T-cell (primary cell): Measurements from ENCODE around the gene XRCC3. TPM values are rescaled to one million over a fixed set of nuclear protein-coding genes. Genes with fewer than 3 reads are reported as not detected.
A peak's percentile ranks its signal among the peaks of the same experiment; 100 is the strongest.

ENCODE experiments used
- ATAC-seq, 4 experiments: fragments of 200-7000 bp in 3 of 4; fragments of 150-1000 bp in 1 of 4; cut with Tn5 transposase; replicated peaks in 1 of 4; 1 replicate in 3 of 4; 2 replicates in 1 of 4; pipeline ENCODE4 v1.10.0; 2021; ENCODE audit warnings: moderate library complexity in 3 of 4, mild to moderate bottlenecking in 2 of 4, moderate number of reproducible peaks in 1 of 4
- CTCF ChIA-PET, 2 donors: fragments of 300-600 bp; sonication (Branson Sonifier 250); formaldehyde crosslinking; loops; one replicate each; lab custom pipeline; 2022; ENCODE audit warnings: antibody characterized with exemption in 2 of 2; lab: Charles Lee
- POLR2A ChIA-PET, 2 donors: fragments of 300-600 bp; sonication (Branson Sonifier 250); formaldehyde crosslinking; loops; one replicate each; lab custom pipeline; 2022; ENCODE audit warnings: antibody characterized with exemption in 2 of 2; lab: Charles Lee
- DNase-seq, 35 experiments: peaks; one replicate each; pipeline versions ENCODE4 v3.0.0 to v3.0.0-alpha.2; 2013 to 2023
- H3K27ac ChIP-seq: one replicate; pipeline ENCODE4 v1.5.1; 2013; ENCODE audit warnings: low read length
- H3K27me3 ChIP-seq, 2 experiments: replicated peaks in 1 of 2; 1 replicate in 1 of 2; 2 replicates in 1 of 2; pipeline versions ENCODE4 v1.6.1 to v1.7.0; 2013; ENCODE audit warnings: low read length in 1 of 2, mixed read lengths in 1 of 2; ENCODE audit not compliant: control insufficient read depth in 2 of 2, insufficient read depth in 2 of 2; ENCODE audit errors: extremely low read depth in 1 of 2
- H3K36me3 ChIP-seq, 2 donors: 1 replicate in 1 of 2; 2 replicates in 1 of 2; pipeline versions ENCODE4 v1.6.1 to v1.7.0; 2013; ENCODE audit warnings: low read length in 1 of 2; ENCODE audit not compliant: control insufficient read depth in 2 of 2, insufficient read depth in 1 of 2; ENCODE audit errors: extremely low read depth in 1 of 2
- H3K4me1 ChIP-seq, 2 experiments: 1 replicate in 1 of 2; 2 replicates in 1 of 2; pipeline versions ENCODE4 v1.6.1 to v1.7.0; 2013; ENCODE audit warnings: low read length in 2 of 2, mixed read lengths in 1 of 2; ENCODE audit not compliant: insufficient read depth in 2 of 2, control insufficient read depth in 1 of 2; ENCODE audit errors: extremely low read depth in 1 of 2
- H3K4me3 ChIP-seq, 2 donors: 1 replicate in 1 of 2; 2 replicates in 1 of 2; pipeline versions ENCODE4 v1.5.1 to v1.7.0; 2013; ENCODE audit warnings: mild to moderate bottlenecking in 2 of 2, low read length in 1 of 2, moderate library complexity in 1 of 2; ENCODE audit not compliant: control insufficient read depth in 1 of 2; ENCODE audit errors: extremely low read depth in 1 of 2
- H3K9me3 ChIP-seq: 2 replicates; pipeline ENCODE4 v1.7.0; 2013
- H3K27ac Mint-ChIP-seq, 2 donors: one replicate each; pipeline ENCODE4 v1.8.0; 2020 to 2021; ENCODE audit warnings: mild to moderate bottlenecking in 2 of 2, mixed read lengths in 2 of 2
- H3K27me3 Mint-ChIP-seq, 2 donors: one replicate each; pipeline ENCODE4 v1.8.0; 2021 to 2022; ENCODE audit warnings: mixed read lengths in 2 of 2
- H3K36me3 Mint-ChIP-seq: one replicate; pipeline ENCODE4 v1.8.0; 2021; ENCODE audit warnings: mixed read lengths
- H3K4me1 Mint-ChIP-seq, 3 donors: one replicate each; pipeline ENCODE4 v1.8.0; 2020 to 2022; ENCODE audit warnings: mixed read lengths in 3 of 3, mild to moderate bottlenecking in 1 of 3
- H3K4me3 Mint-ChIP-seq, 3 donors: one replicate each; pipeline ENCODE4 v1.8.0; 2020 to 2022; ENCODE audit warnings: mild to moderate bottlenecking in 3 of 3, mixed read lengths in 3 of 3, moderate library complexity in 3 of 3
- H3K9me3 Mint-ChIP-seq, 3 donors: one replicate each; pipeline ENCODE4 v1.8.0; 2020 to 2022; ENCODE audit warnings: mixed read lengths in 3 of 3
- WGBS: methylation state at CpG from one replicate; pipeline ENCODE4 v1.1.5; 2013; ENCODE audit warnings: missing lambda C conversion rate; ENCODE audit not compliant: insufficient coverage; 5-methylcytosine and 5-hydroxymethylcytosine counted together
- total RNA-seq, 35 experiments: library from RNA in 6 of 35; stranded (reverse) in 6 of 35; fragments of 120-200 nt in 1 of 35; gene quantifications; one replicate each; pipeline versions ENCODE4 v1.2.1 to v1.2.4 and lab custom pipeline; 2013 to 2026

The XRCC3 gene
- total RNA-seq, 5 donors from 2014 or later (not counting 1 experiment from before 2014, with no cell fraction given) = 7.4 to 15.1 (median 12.9) TPM

GRCh38 chr14:103721334-103722120 lies 6.3 kb upstream of the XRCC3 start:
- Histone ChIP-seq H3K4me3 (no peak overlapping the region), H3K36me3 (peaks cover 0 to 3% of the 10 kb centered on the region in 2 donors), H3K27ac (no peak overlapping the region), H3K4me1 (peaks cover under 1 to 11% of the 10 kb centered on the region in 2 experiments), H3K9me3 (no peaks in the 10 kb centered on the region), H3K27me3 (no peaks in the 10 kb centered on the region)
- POLR2A ChIA-PET = no interaction called here
- H3K9me3 Mint-ChIP-seq = no peaks in the 10 kb centered on the region
- WGBS = 87% methylated on average over 17 of the region's 26 CpGs
- H3K36me3 Mint-ChIP-seq = no peaks in the 10 kb centered on the region
- CTCF ChIA-PET = interaction anchor here in 1 of 2 donors (0.8 kb wide), 1 partner anchor 16 kb away, joined by 3 read pairs; no protein-coding TSS in a partner anchor
- DNase-seq (no peak), ATAC-seq (no peak)
- no peaks in the 10 kb centered on the region for H3K27me3 Mint-ChIP-seq
- no peak overlapping the region for H3K27ac Mint-ChIP-seq
- H3K4me3 Mint-ChIP-seq = no peak overlapping the region
- H3K4me1 Mint-ChIP-seq = peaks cover 31 to 41% (median 36%) of the 10 kb centered on the region in 3 donors

DNA sequence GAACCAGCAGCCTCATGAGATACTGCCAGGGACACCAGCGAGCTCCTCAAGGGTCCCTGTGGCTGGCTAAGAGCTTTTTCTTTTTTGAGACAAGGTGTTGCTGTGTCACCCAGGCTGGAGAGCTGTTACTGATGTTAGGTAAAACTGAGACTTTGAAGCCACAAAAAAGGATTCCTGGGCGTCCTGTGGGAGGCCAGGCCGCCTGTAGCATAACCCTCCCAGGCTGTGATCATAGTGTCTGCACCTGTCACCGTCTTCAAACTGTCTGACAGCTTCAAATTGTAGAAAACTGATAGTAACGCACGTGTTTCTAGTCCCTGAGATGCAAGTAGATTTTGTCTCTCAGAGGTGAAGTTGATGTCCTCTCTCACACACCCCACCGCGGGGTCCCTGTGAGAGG lies 4.5 kb upstream of the XRCC3 start:
- Mint-ChIP-seq H3K27ac (no peak overlapping the region), H3K4me1 (peaks cover 38 to 43% (median 41%) of the 10 kb centered on the region in 3 donors), H3K36me3 (no peaks in the 10 kb centered on the region), H3K4me3 (no peak overlapping the region), H3K9me3 (no peaks in the 10 kb centered on the region), H3K27me3 (no peaks in the 10 kb centered on the region)
- Histone ChIP-seq H3K36me3 (peaks cover 0 to 3% of the 10 kb centered on the region in 2 donors), H3K4me3 (no peak overlapping the region), H3K27ac (no peak overlapping the region), H3K27me3 (no peaks in the 10 kb centered on the region), H3K4me1 (peaks cover 3 to 16% of the 10 kb centered on the region in 2 experiments), H3K9me3 (no peaks in the 10 kb centered on the region)
- POLR2A ChIA-PET = interaction anchor here in 1 of 2 donors (0.6 kb wide), 1 partner anchor 25 kb away, joined by 3 read pairs; no protein-coding TSS in a partner anchor
- DNase-seq (no peak), ATAC-seq (no peak)
- WGBS = 28% methylated on average over 3 of the region's 8 CpGs
- CTCF ChIA-PET = no interaction called here

DNA sequence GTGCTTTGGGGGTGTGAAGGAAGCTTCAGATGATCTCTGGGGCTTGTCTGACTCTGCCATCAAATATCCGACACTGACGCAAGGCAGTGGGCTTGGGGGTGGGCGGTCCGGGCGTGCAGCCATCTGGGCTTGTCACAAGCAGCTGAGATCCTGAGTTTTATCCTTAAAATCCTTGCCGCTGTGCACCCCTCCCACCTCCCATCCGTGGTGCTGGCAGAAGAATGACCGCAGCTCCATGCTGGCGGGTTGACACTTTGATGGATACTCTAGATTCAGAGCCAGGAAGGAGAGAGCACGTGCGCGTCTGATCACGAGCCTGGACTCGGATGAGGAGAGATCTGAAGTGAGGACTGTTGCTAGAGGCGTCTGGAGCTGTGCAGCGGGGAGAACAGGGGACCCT lies 3.3 kb upstream of the XRCC3 start:
- ChIA-PET POLR2A (interaction anchor here in 1 of 2 donors (0.7 kb wide), 1 partner anchor 16 kb away, joined by 8 read pairs; no protein-coding TSS in a partner anchor), CTCF (no interaction called here)
- no peak for ATAC-seq
- Histone ChIP-seq H3K27ac (no peak overlapping the region), H3K4me1 (peaks cover 5 to 28% of the 10 kb centered on the region in 2 experiments), H3K36me3 (no peaks in the 10 kb centered on the region), H3K4me3 (no peak overlapping the region), H3K9me3 (no peaks in the 10 kb centered on the region), H3K27me3 (no peaks in the 10 kb centered on the region)
- WGBS = 97% methylated on average over 16 of the region's 16 CpGs
- H3K27ac Mint-ChIP-seq = peak overlapping the region in 1 of 2 donors; percentile 28
- H3K4me1 Mint-ChIP-seq = peaks cover 38 to 50% (median 48%) of the 10 kb centered on the region in 3 donors
- H3K36me3 Mint-ChIP-seq = no peaks in the 10 kb centered on the region
- DNase-seq = no peak
- no peak overlapping the region for H3K4me3 Mint-ChIP-seq
- no peaks in the 10 kb centered on the region for H3K27me3 Mint-ChIP-seq
- no peaks in the 10 kb centered on the region for H3K9me3 Mint-ChIP-seq

DNA sequence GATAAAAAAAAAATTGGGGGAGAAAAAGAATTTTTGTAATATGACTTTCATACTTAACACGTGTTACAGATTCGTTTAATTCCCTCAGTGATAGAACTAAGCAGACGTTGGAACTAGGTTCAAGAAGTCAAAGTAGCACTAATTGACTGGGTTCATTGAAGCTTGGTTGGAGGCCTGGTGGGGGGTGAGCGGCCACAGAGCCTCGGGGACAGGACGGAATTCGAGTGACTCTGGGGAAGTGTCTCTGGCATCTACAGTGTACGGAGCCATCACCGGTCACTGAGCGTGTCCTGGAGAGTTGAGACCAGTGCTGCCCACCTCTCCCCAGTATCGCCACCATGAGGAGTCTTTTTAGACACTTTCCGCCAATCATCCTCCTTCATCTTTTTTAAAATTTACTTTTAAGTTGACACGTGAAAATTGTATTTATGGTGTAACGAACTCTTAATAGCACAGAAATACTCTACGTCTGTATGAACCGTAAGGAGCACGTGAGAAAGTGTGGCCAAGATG lies 1.7 kb upstream of the XRCC3 start:
- H3K36me3 Mint-ChIP-seq = no peaks in the 10 kb centered on the region
- DNase-seq = no peak
- ChIA-PET CTCF (no interaction called here), POLR2A (no interaction called here)
- H3K9me3 Mint-ChIP-seq = no peaks in the 10 kb centered on the region
- H3K4me3 Mint-ChIP-seq = peak overlapping the region; percentile 74 to 90 (median 84)
- Histone ChIP-seq H3K36me3 (no peaks in the 10 kb centered on the region), H3K4me1 (peaks cover 5 to 37% of the 10 kb centered on the region in 2 experiments), H3K27me3 (no peaks in the 10 kb centered on the region), H3K4me3 (peak overlapping the region in 1 of 2 donors; percentile 40), H3K27ac (no peak overlapping the region), H3K9me3 (no peaks in the 10 kb centered on the region)
- ATAC-seq = no peak
- 88% methylated on average over 10 of the region's 17 CpGs for WGBS
- H3K4me1 Mint-ChIP-seq = peaks cover 44 to 59% (median 59%) of the 10 kb centered on the region in 3 donors
- no peaks in the 10 kb centered on the region for H3K27me3 Mint-ChIP-seq
- no peak overlapping the region for H3K27ac Mint-ChIP-seq

- Histone ChIP-seq H3K9me3 (no peaks in the 10 kb centered on the region), H3K27ac (no peak overlapping the region), H3K4me3 (peak overlapping the region; percentile 40 to 67), H3K27me3 (no peaks in the 10 kb centered on the region), H3K36me3 (no peaks in the 10 kb centered on the region), H3K4me1 (peaks cover 5 to 41% of the 10 kb centered on the region in 2 experiments)
- 5% methylated on average over 66 of the region's 72 CpGs for WGBS
- H3K27me3 Mint-ChIP-seq = no peaks in the 10 kb centered on the region
- no peaks in the 10 kb centered on the region for H3K9me3 Mint-ChIP-seq
- H3K36me3 Mint-ChIP-seq = no peaks in the 10 kb centered on the region
- H3K4me3 Mint-ChIP-seq = peak overlapping the region; percentile 74 to 90 (median 84)
- H3K27ac Mint-ChIP-seq = no peak overlapping the region
- peaks cover 44 to 62% (median 55%) of the 10 kb centered on the region in 3 donors for H3K4me1 Mint-ChIP-seq
- DNase-seq = peak in 7 of 35 experiments; percentile 3 to 28 (median 8)
- ChIA-PET CTCF (no interaction called here), POLR2A (no interaction called here)
- ATAC-seq = peak in 2 of 4 experiments; percentile 5 to 9
Measured at GRCh38 chr14:103716091-103716801, 995 bp upstream of the XRCC3 start.

- Mint-ChIP-seq H3K4me3 (peak overlapping the region; percentile 70 to 90 (median 74)), H3K9me3 (no peaks in the 10 kb centered on the region), H3K4me1 (peaks cover 38 to 58% (median 45%) of the 10 kb centered on the region in 3 donors), H3K27ac (no peak overlapping the region), H3K27me3 (no peaks in the 10 kb centered on the region), H3K36me3 (no peaks in the 10 kb centered on the region)
- ChIA-PET POLR2A (no interaction called here), CTCF (no interaction called here)
- peaks cover 5 to 38% of the 10 kb centered on the region in 2 experiments for H3K4me1 ChIP-seq
- DNase-seq (no peak), ATAC-seq (no peak)
- H3K27me3 ChIP-seq = no peaks in the 10 kb centered on the region
- peaks cover 0 to 5% of the 10 kb centered on the region in 2 donors for H3K36me3 ChIP-seq
- H3K27ac ChIP-seq = no peak overlapping the region
- peak overlapping the region; percentile 44 to 45 for H3K4me3 ChIP-seq
- WGBS = 64% methylated on average over 11 of the region's 16 CpGs
- H3K9me3 ChIP-seq = no peaks in the 10 kb centered on the region
Measured at GRCh38 chr14:103714063-103714724, 1.1 kb downstream of the XRCC3 start.
